HG03045 (cell line): Measurements from ENCODE around the gene EPHA2.

Experiments
- ATAC-seq: cut with Tn5 transposase; IDR thresholded peaks from one replicate; pipeline ENCODE4 v1.9.1; 2021; ENCODE audit warnings: mild to moderate bottlenecking, moderate library complexity; ENCODE audit not compliant: unreplicated experiment

Gene EPHA2

GRCh38 chr1:16095447-16095846 is 60.4 kb downstream of the EPHA2 start:
- ATAC-seq = no peak

- no peak for ATAC-seq
These were observed 61.3 kb downstream of the EPHA2 start for GRCh38 chr1:16094453-16095158.

- no peak for ATAC-seq
These were observed 62.3 kb downstream of the EPHA2 start for GRCh38 chr1:16093611-16094010.

- no peak for ATAC-seq
These were observed 62.9 kb downstream of the EPHA2 start for GRCh38 chr1:16092923-16093511.

GRCh38 chr1:16092097-16092922 is 63.6 kb downstream of the EPHA2 start:
- no peak for ATAC-seq

GRCh38 chr1:16091296-16091695 is 64.6 kb downstream of the EPHA2 start:
- no peak for ATAC-seq

- no peak for ATAC-seq
These were observed 65.6 kb downstream of the EPHA2 start for GRCh38 chr1:16090076-16090826.

- no peak for ATAC-seq
These were observed 66.9 kb downstream of the EPHA2 start for GRCh38 chr1:16088996-16089395.

GRCh38 chr1:16088351-16088911 is 67.4 kb downstream of the EPHA2 start:
- ATAC-seq = no peak

GRCh38 chr1:16087733-16088132 is 68.1 kb downstream of the EPHA2 start:
- no peak for ATAC-seq

GRCh38 chr1:16085522-16085921 is 70.3 kb downstream of the EPHA2 start:
- no peak for ATAC-seq

- no peak for ATAC-seq
These were observed 72.4 kb downstream of the EPHA2 start for GRCh38 chr1:16083486-16083885.

- no peak for ATAC-seq
These were observed 73.4 kb downstream of the EPHA2 start for GRCh38 chr1:16082283-16083038.

GRCh38 chr1:16081636-16082035 is 74.2 kb downstream of the EPHA2 start:
- no peak for ATAC-seq

- no peak for ATAC-seq
These were observed 75.3 kb downstream of the EPHA2 start for GRCh38 chr1:16080422-16081150.

GRCh38 chr1:16078925-16079656 is 76.8 kb downstream of the EPHA2 start:
- no peak for ATAC-seq

- no peak for ATAC-seq
These were observed 78.2 kb downstream of the EPHA2 start for GRCh38 chr1:16077406-16078245.

- ATAC-seq = no peak
These were observed 79.0 kb downstream of the EPHA2 start for GRCh38 chr1:16076865-16077238.
